ENCODE measurements around the gene GLG1.

GRCh38 chr16:74460542-74460941 lies 146.4 kb downstream of the GLG1 start:
- TF ChIP-seq EZH2 (IDR thresholded peaks at IDR 0.05; ENCODE audit: borderline replicate concordance, low read depth, low read length, poor library complexity, severe bottlenecking): no peak
- TF ChIP-seq CTCF (conservative IDR thresholded peaks at IDR 0.05; ENCODE audit: low read depth, low read length): no peak

All from A673 (cell line).